HFF-Myc (cell line): Measurements from ENCODE around the gene IER5L.
"Not testable (repeated sequence)": the region's sequence is repeated elsewhere in the genome, so short reads cannot be mapped to it uniquely, and the experiment has no call there.

Experiments used
- DNase-seq: peaks from one replicate; pipeline ENCODE4 v3.0.0-alpha.2; 2011; ENCODE audit warnings: low read depth; ENCODE audit errors: extremely low read depth
- H3K4me3 ChIP-seq: replicated peaks from 2 replicates; pipeline ENCODE4 v1.5.1; 2011; ENCODE audit warnings: low read depth, mild to moderate bottlenecking, control low read depth, low read length
- CTCF ChIP-seq: IDR thresholded peaks from 2 replicates; pipeline ENCODE4 v1.5.1; 2012; ENCODE audit warnings: mild to moderate bottlenecking, low read depth, low read length, control low read depth; ENCODE audit errors: missing control alignments

Gene IER5L

GRCh38 chr9:129136446-129137035 is 41.5 kb downstream of the IER5L start:
- H3K4me3 ChIP-seq, result no peak overlapping the region
- DNase-seq, result no peak
- no peak for TF ChIP-seq CTCF

GRCh38 chr9:129135476-129135875 is 42.6 kb downstream of the IER5L start:
- no peak for TF ChIP-seq CTCF
- DNase-seq, result no peak
- no peak overlapping the region for H3K4me3 ChIP-seq

- no peak for TF ChIP-seq CTCF
- DNase-seq, result no peak
- H3K4me3 ChIP-seq, result no peak overlapping the region
Observed at GRCh38 chr9:129133082-129133481, 45.0 kb downstream of the IER5L start.

- TF ChIP-seq CTCF, result peak; percentile 100
- DNase-seq, result no peak
- H3K4me3 ChIP-seq, result no peak overlapping the region
Observed at GRCh38 chr9:129131300-129132145, 46.5 kb downstream of the IER5L start.

- no peak for DNase-seq
- no peak overlapping the region for H3K4me3 ChIP-seq
- TF ChIP-seq CTCF, result no peak
Observed at GRCh38 chr9:129130791-129131190, 47.3 kb downstream of the IER5L start.

- DNase-seq, H3K4me3 ChIP-seq: not testable (repeated sequence)
Observed at GRCh38 chr9:129130271-129130670, 47.8 kb downstream of the IER5L start.

- DNase-seq, result no peak
- no peak overlapping the region for H3K4me3 ChIP-seq
- no peak for TF ChIP-seq CTCF
Observed at GRCh38 chr9:129128689-129129088, 49.4 kb downstream of the IER5L start.
